Gastroesophageal sphincter (tissue), 3 donors: ENCODE data around the gene FOSL2.

Experiments
- CTCF ChIP-seq, 4 experiments: fragments of 200-600 bp in 2 of 4; fragments of 450-650 bp in 2 of 4; sonication (generic) in 1 of 4; IDR thresholded peaks; one replicate each; pipeline ENCODE4 v1.5.1; 2017 to 2019; ENCODE audit warnings: antibody characterized with exemption in 4 of 4, mild to moderate bottlenecking in 2 of 4, moderate library complexity in 2 of 4
- POLR2A ChIP-seq, 2 donors: fragments of 450-650 bp; IDR thresholded peaks; one replicate each; pipeline ENCODE4 v1.6.1; 2017; ENCODE audit warnings: antibody characterized with exemption in 2 of 2, mild to moderate bottlenecking in 2 of 2, moderate library complexity in 1 of 2

- TF ChIP-seq CTCF (IDR thresholded peaks at IDR 0.05) (no peak), POLR2A (IDR thresholded peaks at IDR 0.05) (no peak)
Measured at GRCh38 chr2:28347193-28347592, 45.5 kb upstream of the FOSL2 start.
